HG03432 (cell line): Measurements from ENCODE around the gene HNRNPH3.

Source experiments
- ATAC-seq: cut with Tn5 transposase; IDR thresholded peaks from one replicate; pipeline ENCODE4 v1.9.1; 2021; ENCODE audit warnings: mild to moderate bottlenecking, moderate library complexity; ENCODE audit not compliant: unreplicated experiment

The HNRNPH3 gene

DNA sequence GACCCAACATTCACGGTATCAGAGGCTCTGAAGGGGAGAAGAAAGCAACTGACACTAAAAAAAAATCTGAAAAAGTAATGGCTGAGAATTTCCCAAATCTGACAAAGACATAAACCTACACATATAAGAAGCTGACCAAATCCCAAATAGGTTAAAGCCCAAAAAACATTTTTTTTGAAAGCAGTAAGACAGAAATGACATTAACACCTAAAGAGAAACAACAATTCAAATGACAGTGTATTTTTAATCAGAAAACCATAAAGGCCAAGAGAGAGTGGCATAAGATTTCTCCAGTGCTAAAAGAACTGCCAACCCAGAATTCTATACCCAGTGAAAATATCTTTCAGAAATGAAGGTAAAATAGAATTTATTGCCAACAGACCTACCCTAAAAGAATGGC is 39.7 kb downstream of the HNRNPH3 start:
- ATAC-seq = no peak

DNA sequence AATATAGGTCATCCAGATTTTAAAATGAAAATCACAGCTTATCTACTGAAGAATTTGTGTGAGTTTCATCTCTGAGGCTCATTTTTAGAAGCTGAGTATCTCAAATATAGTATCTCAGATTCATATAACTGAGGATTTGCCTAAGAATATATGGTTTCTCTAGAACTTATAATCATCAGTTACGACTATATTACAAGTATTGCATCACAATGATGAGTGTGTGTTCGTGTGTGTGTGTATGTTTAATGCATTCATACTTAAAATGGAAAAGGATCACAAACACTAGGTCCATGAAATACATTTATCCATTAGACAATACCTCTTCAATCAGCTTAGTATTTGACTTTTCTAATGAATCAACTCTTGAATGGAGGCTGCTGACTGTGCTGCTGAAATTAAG is 53.9 kb downstream of the HNRNPH3 start:
- no peak for ATAC-seq
